H9 (cell line): Measurements from ENCODE around the gene DRD1. TPM values are rescaled to one million over a fixed set of nuclear protein-coding genes. Genes with fewer than 3 reads are reported as not detected.

Source experiments
- DNase-seq: peaks from one replicate; pipeline ENCODE4 v3.0.0-alpha.2; 2017
- H2AFZ ChIP-seq: one replicate; pipeline ENCODE4 v1.6.1; 2013; ENCODE audit warnings: mild to moderate bottlenecking, low read length, control low read depth, moderate library complexity
- H2AK5ac ChIP-seq: 2 replicates; pipeline ENCODE4 v1.6.1; 2013; ENCODE audit warnings: low read length, control low read depth, mixed read lengths; ENCODE audit not compliant: insufficient read length
- H2BK120ac ChIP-seq: one replicate; pipeline ENCODE4 v1.6.1; 2013; ENCODE audit warnings: low read depth, mild to moderate bottlenecking, low read length, control low read depth, inconsistent platforms; ENCODE audit not compliant: poor library complexity, severe bottlenecking
- H2BK12ac ChIP-seq: 2 replicates; pipeline ENCODE4 v1.6.1; 2013; ENCODE audit warnings: low read length, control low read depth, mixed read lengths, low read depth; ENCODE audit not compliant: insufficient read length
- H2BK15ac ChIP-seq: 2 replicates; pipeline ENCODE4 v1.6.1; 2013; ENCODE audit warnings: low read depth, low read length, control low read depth
- H2BK20ac ChIP-seq: one replicate; pipeline ENCODE4 v1.6.1; 2013; ENCODE audit warnings: low read depth, mild to moderate bottlenecking, low read length, control low read depth, inconsistent platforms; ENCODE audit not compliant: poor library complexity, severe bottlenecking
- H2BK5ac ChIP-seq: 2 replicates; pipeline ENCODE4 v1.6.1; 2013; ENCODE audit warnings: low read length, control low read depth, mixed read lengths; ENCODE audit not compliant: insufficient read length
- H3K14ac ChIP-seq: 2 replicates; pipeline ENCODE4 v1.6.1; 2013; ENCODE audit warnings: low read length, control low read depth; ENCODE audit not compliant: insufficient read depth
- H3K18ac ChIP-seq: 2 replicates; pipeline ENCODE4 v1.6.1; 2013; ENCODE audit warnings: low read depth, mild to moderate bottlenecking, mixed read lengths, low read length, control low read depth; ENCODE audit not compliant: insufficient read length
- H3K23ac ChIP-seq: 2 replicates; pipeline ENCODE4 v1.6.1; 2013; ENCODE audit warnings: low read length, control low read depth, mixed read lengths, low read depth; ENCODE audit not compliant: insufficient read length
- H3K23me2 ChIP-seq: 2 replicates; pipeline ENCODE4 v1.6.1; 2013; ENCODE audit warnings: low read depth, mild to moderate bottlenecking, mixed read lengths, low read length, control low read depth; ENCODE audit not compliant: insufficient read length, poor library complexity, severe bottlenecking
- H3K27ac ChIP-seq: 2 replicates; pipeline ENCODE4 v1.5.1; 2013; ENCODE audit warnings: low read length, control low read depth, mixed read lengths, low read depth; ENCODE audit not compliant: insufficient read length
- H3K27me3 ChIP-seq: 2 replicates; pipeline ENCODE4 v1.6.1; 2013; ENCODE audit warnings: low read length, control low read depth, inconsistent platforms; ENCODE audit not compliant: insufficient read depth
- H3K4ac ChIP-seq: 2 replicates; pipeline ENCODE4 v1.6.1; 2013; ENCODE audit warnings: low read depth, mild to moderate bottlenecking, control low read depth, inconsistent platforms, low read length, moderate library complexity
- H3K4me1 ChIP-seq: 2 replicates; pipeline ENCODE4 v1.6.1; 2013; ENCODE audit warnings: low read length, control low read depth, inconsistent platforms; ENCODE audit not compliant: insufficient read depth
- H3K4me2 ChIP-seq: 2 replicates; pipeline ENCODE4 v1.6.1; 2013; ENCODE audit warnings: low read length, control low read depth, mixed read lengths; ENCODE audit not compliant: insufficient read length, insufficient read depth
- H3K56ac ChIP-seq: 2 replicates; pipeline ENCODE4 v1.6.1; 2013; ENCODE audit warnings: low read depth, mild to moderate bottlenecking, mixed read lengths, low read length, control low read depth; ENCODE audit not compliant: insufficient read length
- H3K79me1 ChIP-seq: 2 replicates; pipeline ENCODE4 v1.6.1; 2013; ENCODE audit warnings: low read depth, mild to moderate bottlenecking, moderate library complexity, low read length, control low read depth, inconsistent platforms; ENCODE audit not compliant: insufficient read depth, poor library complexity, severe bottlenecking
- H3K79me2 ChIP-seq: 2 replicates; pipeline ENCODE4 v1.6.1; 2013; ENCODE audit warnings: low read length, control low read depth, inconsistent platforms; ENCODE audit not compliant: insufficient read depth
- H3K9ac ChIP-seq: 2 replicates; pipeline ENCODE4 v1.6.1; 2013; ENCODE audit warnings: low read length, control low read depth, mixed read lengths; ENCODE audit not compliant: insufficient read length; ENCODE audit errors: extremely low read depth
- H3K9me3 ChIP-seq: one replicate; pipeline ENCODE4 v1.6.1; 2013; ENCODE audit warnings: low read depth, low read length, inconsistent platforms; ENCODE audit not compliant: control insufficient read depth
- H3T11ph ChIP-seq: one replicate; pipeline ENCODE4 v1.6.1; 2013; ENCODE audit warnings: mild to moderate bottlenecking, low read length, control low read depth, inconsistent platforms
- H4K20me1 ChIP-seq: one replicate; pipeline ENCODE4 v1.6.1; 2013; ENCODE audit not compliant: control insufficient read depth, insufficient read length, insufficient read depth
- H4K5ac ChIP-seq: 2 replicates; pipeline ENCODE4 v1.6.1; 2013; ENCODE audit warnings: low read depth, mild to moderate bottlenecking, mixed read lengths, low read length, control low read depth; ENCODE audit not compliant: insufficient read length
- H4K8ac ChIP-seq: replicated peaks from 2 replicates; pipeline ENCODE4 v1.6.1; 2013; ENCODE audit warnings: low read length, control low read depth, mixed read lengths, low read depth; ENCODE audit not compliant: insufficient read length
- H4K91ac ChIP-seq: 2 replicates; pipeline ENCODE4 v1.6.1; 2013; ENCODE audit warnings: low read depth, mild to moderate bottlenecking, moderate library complexity, mixed read lengths, low read length, control low read depth; ENCODE audit not compliant: insufficient read length
- H3K27ac Mint-ChIP-seq, 3 experiments: 2 replicates in 2 of 3; 3 replicates in 1 of 3; pipeline ENCODE4 v1.8.0; 2020 to 2021; ENCODE audit warnings: mixed read lengths in 3 of 3, mild to moderate bottlenecking in 1 of 3, moderate library complexity in 1 of 3
- H3K27me3 Mint-ChIP-seq: 2 replicates; pipeline ENCODE4 v1.8.0; 2021; ENCODE audit warnings: low read depth, mild to moderate bottlenecking, moderate library complexity, mixed read lengths
- H3K36me3 Mint-ChIP-seq, 3 experiments: 2 replicates in 2 of 3; 3 replicates in 1 of 3; pipeline ENCODE4 v1.8.0; 2020 to 2021; ENCODE audit warnings: low read depth in 3 of 3, mixed read lengths in 3 of 3; ENCODE audit not compliant: insufficient read depth in 1 of 3
- H3K4me1 Mint-ChIP-seq, 2 experiments: 2 replicates each; pipeline ENCODE4 v1.8.0; 2020; ENCODE audit warnings: mixed read lengths in 2 of 2
- H3K4me3 Mint-ChIP-seq, 2 experiments: 2 replicates in 1 of 2; 3 replicates in 1 of 2; pipeline ENCODE4 v1.8.0; 2020 to 2021; ENCODE audit warnings: mild to moderate bottlenecking in 2 of 2, mixed read lengths in 2 of 2, moderate library complexity in 1 of 2
- H3K9me3 Mint-ChIP-seq, 2 experiments: 2 replicates in 1 of 2; 3 replicates in 1 of 2; pipeline ENCODE4 v1.8.0; 2020; ENCODE audit warnings: mild to moderate bottlenecking in 2 of 2, mixed read lengths in 2 of 2, moderate library complexity in 1 of 2
- CTCF ChIP-seq: fragments of 200-600 bp; sonication (generic); conservative IDR thresholded peaks from 3 replicates; pipeline ENCODE4 v1.8.0; 2021; ENCODE audit warnings: antibody characterized with exemption, mild to moderate bottlenecking
- WGBS: extraction: QIAGEN DNeasy Blood & Tissue Kit; methylation state at CpG from one replicate; pipeline ENCODE4 v1.1.7; 2013; ENCODE audit warnings: missing lambda C conversion rate, low lambda C conversion rate, mixed read lengths; ENCODE audit not compliant: insufficient read length; ENCODE audit errors: extremely low coverage; 5-methylcytosine and 5-hydroxymethylcytosine counted together
- total RNA-seq: library from RNA; stranded (reverse); gene quantifications from 2 replicates; pipeline ENCODE4 v1.2.1, GENCODE V29; 2021

DRD1 gene
- total RNA-seq, 1 experiment from 2014 or later = not detected

GRCh38 chr5:175468892-175469291, 24.9 kb upstream of the DRD1 start:
- no peak for TF ChIP-seq CTCF

More at GRCh38 chr5:175468892-175469291, 24.9 kb upstream of the DRD1 start:
- Histone ChIP-seq H3K18ac (no peak overlapping the region), H2BK12ac (no peak overlapping the region), H4K5ac (no peak overlapping the region), H2BK5ac (no peak overlapping the region), H3K4me1 (no peaks in the 10 kb centered on the region), H2BK120ac (no peak overlapping the region), H3K27ac (no peak overlapping the region), H3K4ac (no peak overlapping the region), H3K9ac (no peak overlapping the region), H2BK20ac (no peak overlapping the region), H4K8ac (no peak overlapping the region), H3K14ac (no peak overlapping the region), H4K91ac (no peak overlapping the region), H3K4me2 (no peak overlapping the region), H3K79me2 (no peaks in the 10 kb centered on the region), H2AK5ac (no peak overlapping the region), H3K23ac (no peak overlapping the region), H3K27me3 (no peaks in the 10 kb centered on the region), H3K79me1 (no peaks in the 10 kb centered on the region), H3T11ph (no peak overlapping the region), H2BK15ac (no peak overlapping the region), H4K20me1 (no peaks in the 10 kb centered on the region), H3K23me2 (no peaks in the 10 kb centered on the region), H3K56ac (no peak overlapping the region), H3K9me3 (no peaks in the 10 kb centered on the region), H2AFZ (no peak overlapping the region)
- Mint-ChIP-seq H3K9me3 (no peaks in the 10 kb centered on the region; a peak in 1 of 5 replicates), H3K4me1 (peaks cover 5 to 8% of the 10 kb centered on the region in 2 experiments), H3K27ac (no peak overlapping the region), H3K27me3 (peaks cover 8% of the 10 kb centered on the region), H3K4me3 (no peak overlapping the region), H3K36me3 (no peaks in the 10 kb centered on the region)
- no CpG with 5 or more reads among the region's 1 CpG for WGBS
- no peak for DNase-seq
